NCI-H1417 (cell line): ENCODE measurements around the gene G2E3.
"Not testable (repeated sequence)": the region's sequence is repeated elsewhere in the genome, so short reads cannot be mapped to it uniquely, and the experiment has no call there.

Experiments
- DNase-seq, 3 experiments: peaks; one replicate each; lab custom pipeline; 2025; lab: John Stamatoyannopoulos, UW

The G2E3 gene, protein sequence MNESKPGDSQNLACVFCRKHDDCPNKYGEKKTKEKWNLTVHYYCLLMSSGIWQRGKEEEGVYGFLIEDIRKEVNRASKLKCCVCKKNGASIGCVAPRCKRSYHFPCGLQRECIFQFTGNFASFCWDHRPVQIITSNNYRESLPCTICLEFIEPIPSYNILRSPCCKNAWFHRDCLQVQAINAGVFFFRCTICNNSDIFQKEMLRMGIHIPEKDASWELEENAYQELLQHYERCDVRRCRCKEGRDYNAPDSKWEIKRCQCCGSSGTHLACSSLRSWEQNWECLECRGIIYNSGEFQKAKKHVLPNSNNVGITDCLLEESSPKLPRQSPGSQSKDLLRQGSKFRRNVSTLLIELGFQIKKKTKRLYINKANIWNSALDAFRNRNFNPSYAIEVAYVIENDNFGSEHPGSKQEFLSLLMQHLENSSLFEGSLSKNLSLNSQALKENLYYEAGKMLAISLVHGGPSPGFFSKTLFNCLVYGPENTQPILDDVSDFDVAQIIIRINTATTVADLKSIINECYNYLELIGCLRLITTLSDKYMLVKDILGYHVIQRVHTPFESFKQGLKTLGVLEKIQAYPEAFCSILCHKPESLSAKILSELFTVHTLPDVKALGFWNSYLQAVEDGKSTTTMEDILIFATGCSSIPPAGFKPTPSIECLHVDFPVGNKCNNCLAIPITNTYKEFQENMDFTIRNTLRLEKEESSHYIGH

DNA sequence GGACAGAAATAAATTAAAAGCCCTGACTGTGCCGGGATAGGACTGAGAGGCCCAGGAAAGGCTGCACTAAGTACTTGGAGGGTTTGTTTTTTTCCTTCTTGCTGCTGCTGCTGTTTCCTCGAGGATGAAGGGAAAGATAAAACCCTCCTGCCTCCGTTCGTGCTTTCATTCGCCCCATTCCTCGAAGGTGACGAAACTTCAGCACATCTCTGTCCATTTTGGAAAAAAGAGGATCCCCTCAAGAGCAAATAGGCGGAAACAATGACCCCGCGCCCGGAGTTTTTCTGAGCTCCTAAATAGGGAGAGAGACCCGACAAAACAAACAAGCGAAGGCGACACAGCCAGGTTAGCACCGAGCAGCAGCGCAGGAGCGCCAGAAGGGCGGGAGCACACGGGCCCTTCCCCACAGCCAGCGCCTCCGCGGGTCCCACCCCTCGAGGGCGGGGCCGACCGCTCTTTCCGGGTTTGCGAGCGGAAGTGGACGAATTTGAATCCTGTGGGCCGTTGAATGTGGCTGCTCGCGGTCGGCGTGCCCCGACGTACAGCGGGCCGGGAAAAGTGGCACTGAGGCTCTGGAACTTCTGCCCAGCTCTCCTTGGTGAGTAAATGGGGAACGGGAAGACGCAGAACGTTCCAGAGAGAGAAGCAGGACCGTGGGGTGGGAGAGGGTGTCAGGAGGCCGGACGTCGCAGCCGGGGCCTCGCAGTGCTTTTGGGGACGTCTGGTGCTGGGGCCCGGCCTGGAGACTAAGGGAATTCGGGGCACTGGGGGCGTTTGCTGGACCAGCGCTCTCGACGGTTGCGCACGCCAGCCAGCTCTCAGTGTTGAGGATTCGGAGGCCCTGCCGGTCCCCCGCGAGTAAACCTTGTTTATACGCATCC is at the start of gene G2E3:
TSS of gene G2E3 (plus strand) at position 484 of the 881 bp plus-strand sequence. CDS start 21,922 bp downstream, outside the sequence.
- peak; percentile 95 to 96 (median 95) for DNase-seq

DNA sequence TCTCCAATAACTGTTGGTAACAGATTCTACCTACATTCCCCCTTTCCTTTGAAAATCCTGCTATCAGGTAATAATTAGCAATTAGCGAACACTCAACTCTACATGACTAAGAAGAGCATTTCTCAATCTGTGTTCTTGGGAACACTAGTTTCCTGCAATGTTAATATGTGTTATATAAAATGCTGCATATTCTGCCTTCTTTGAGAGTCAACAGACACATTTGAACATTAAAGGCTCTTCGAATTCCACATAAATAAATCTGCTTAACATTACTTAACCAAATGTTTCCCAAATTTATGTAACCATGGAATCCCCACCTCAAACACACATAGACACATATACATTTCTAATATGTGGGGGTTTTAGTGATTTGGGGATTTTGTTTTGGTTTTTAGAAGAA is 41.2 kb upstream of the G2E3 start:
- no peak for DNase-seq

DNA sequence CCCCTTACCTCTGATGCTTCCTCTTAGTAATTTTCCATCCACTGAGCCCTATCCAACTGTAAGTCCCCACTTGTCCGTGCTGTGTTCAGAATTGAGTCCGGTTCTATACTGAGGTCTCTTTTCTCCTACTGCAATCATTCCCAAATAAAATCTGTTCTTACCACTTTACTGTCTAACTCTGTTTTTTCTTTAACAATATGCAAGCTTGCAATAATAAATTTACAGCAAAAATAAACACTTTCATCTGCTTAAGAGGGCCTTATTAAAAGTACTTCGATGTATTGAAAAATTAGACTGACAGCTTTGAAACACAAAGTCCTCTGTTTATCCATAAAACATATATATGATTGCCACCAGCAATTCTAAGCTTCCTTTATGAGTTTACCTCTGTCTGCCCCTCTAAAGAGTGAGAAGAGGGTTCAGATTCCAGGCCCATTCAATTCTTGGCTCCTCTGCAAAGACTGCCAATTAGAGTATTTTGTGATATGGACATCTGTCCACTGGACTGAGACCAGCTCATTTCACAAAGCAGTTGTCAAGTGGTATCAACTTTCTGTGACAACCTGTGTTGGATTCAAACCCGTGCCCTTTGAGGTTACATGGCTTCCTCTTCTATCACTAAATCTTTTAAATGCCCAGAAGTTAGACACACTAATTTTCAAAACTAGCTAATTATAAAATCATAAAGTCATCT is 39.9 kb upstream of the G2E3 start:
- DNase-seq: peak in 1 of 3 experiments; percentile 55

DNA sequence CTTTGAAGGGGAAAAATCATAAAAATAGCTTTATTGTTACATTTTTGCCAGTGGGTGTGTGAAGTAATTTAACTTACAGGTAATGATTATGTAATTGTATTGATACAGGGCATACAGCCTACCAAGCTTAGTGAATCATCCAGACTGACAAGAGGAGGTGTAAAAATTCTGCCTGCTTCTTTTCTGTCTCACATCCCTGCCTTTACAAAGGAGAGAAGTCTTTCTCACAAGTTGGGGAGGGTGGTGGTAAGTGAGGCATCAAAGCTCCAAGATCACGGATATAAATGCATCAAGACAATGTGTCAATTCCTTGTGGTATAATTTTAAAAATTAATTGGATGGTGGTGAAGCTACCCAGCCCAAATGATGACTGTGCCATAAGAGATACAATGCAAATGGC is 39.0 kb upstream of the G2E3 start:
- peak in 1 of 3 experiments; percentile 40 for DNase-seq

DNA sequence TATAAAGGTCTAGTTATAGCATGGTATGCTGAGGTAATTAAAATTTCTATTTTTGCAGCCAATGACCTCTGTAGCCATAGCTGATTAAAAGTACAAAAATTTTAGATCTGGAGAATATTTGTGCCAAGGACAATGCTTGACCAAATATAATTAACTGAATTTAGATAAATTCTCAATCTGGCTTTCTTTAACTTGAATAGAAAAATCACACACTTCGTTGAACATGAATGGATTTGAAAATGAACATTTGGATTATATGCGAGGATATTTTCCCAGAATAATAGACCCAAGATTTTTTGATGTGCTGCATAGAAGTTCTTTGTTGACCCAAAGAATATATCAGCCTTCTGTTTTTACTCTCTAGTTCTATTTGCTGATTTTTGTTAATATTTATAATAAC is 38.4 kb upstream of the G2E3 start:
- DNase-seq: peak in 1 of 3 experiments; percentile 65

DNA sequence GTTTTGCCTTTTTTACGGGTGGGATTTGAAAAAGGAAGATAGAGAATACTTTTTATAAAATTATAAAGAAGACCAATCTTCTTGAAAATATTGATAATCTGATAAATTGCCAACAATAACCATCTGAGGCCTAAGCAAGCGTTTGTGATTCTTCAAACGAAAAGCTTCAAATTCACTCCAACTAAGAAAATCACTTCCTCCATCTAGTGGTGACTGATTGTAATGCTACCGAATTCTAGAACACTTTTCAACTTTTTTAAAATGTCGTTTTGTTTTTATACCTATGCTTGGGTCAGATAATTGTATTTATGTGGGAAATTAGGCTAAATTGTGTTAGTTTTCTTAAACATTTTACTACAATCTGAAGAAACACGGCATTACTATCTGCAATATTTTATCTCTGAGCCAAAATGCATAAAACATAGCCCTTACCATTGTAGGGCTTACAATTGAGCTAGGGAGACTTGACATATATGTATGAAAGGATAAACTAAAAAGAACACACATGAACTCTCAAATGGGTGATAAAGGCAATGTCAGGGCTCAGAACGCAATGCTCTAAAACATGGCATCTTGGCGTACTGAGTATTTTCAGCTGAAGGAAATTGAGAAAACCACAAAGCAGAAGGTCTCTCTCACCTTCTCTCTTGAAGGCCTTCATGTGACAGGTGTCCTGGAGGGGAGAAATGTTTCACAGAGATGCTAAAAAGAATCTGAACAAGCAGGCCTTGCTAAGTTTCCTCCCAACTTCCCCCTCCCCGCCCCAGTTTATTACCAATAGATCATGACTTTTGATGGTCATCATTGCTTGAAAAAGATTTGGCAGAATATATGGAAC is 36.8 kb upstream of the G2E3 start:
- peak; percentile 28 to 89 (median 75) for DNase-seq

DNA sequence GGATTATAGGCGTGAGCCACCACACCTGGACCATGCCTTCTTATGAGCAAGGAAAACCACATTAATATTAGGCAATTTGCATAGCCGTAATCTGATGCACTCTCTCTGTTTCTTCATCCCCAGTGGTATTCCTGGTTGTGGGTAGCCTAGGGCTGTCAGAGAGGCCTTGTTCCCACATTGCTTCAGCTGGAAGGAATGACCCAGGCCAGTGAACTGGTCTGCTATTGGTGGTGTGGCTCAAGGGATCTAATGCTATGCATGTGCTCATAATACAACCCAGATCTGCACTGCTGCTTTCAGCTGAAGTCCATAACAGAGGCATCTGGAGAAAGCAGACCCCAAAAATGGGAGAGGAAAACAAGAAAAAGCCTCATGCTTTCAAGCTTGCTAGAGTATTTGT is 33.1 kb upstream of the G2E3 start:
- DNase-seq: no peak

DNA sequence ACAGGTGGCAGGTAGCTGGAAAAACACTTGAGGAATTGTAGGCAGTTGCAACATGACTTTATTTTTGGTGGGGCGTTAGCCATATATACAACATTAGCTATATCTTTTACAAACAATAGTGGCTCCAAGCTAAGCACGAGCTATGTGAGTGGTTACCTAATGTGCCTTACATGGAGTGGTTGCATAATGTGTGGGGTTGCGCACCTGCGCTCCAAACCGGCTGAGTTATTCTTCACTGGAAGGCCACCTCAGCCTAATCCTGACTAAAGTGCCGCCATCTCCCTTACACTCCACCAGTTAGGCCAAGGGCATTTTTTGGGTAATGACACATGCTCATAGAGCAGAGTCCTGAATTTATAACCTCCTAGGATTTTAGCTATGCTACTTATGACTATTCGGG is 31.8 kb upstream of the G2E3 start:
- peak in 1 of 3 experiments; percentile 16 for DNase-seq

DNA sequence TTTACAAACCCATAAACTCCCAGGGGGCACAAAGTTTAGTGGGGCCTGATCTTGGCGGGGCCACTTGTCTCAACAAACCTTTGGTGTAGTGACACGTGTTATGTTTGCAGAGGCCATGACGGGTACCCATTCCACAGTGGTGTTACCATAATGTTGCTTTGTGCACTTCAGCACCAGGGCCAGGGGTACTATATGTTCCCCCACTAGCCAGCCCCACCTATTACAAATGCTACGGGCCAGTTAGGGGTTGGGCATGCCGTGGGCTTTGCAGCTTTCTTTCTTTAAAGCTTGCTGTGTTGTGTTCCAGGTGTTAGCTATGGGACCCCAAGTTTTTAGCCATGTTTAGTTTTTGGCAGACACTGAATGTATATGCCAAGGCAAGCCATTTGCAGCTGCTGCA is 30.8 kb upstream of the G2E3 start:
- DNase-seq: no peak

DNA sequence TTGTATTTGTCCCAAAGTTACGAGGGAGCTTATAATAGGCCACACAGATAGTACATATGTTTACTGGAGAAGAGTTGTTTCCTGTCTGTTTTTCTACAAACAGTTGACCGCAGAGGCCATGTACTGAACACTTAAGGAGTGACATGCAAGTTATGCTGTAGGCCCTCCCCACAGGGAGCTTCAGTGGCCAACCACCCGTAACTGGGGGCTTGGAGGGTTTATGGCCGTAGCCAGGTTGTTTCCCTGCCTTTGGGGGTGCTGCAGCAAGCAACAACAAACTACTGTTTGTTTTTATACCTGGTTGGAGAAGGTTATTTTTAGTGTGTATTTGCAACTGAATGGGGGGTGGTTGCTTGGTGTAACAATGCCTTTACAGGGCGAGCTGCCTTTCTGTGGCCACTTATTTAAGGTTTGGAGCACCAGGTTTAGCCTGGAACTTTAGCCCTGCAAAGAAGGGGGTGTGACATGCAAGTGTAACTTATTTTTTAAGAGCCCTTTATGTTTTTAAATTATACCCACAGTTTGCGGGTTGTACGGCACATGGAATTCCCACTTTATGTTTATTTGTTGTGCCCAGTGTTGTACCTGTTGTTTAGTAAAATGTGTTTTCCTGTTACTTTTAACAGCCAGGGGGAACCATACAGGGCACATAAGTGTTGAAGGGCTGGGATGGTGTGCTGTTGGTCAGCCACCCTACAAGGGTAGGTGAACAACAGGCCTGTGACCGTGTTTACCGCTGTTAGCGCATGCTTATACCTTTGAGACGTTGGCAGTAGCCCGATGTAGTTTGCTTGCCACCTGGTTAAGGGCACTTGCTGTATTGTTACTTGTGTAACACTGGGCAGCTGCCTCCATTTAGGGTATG is 29.9 kb upstream of the G2E3 start:
- DNase-seq: no peak

DNA sequence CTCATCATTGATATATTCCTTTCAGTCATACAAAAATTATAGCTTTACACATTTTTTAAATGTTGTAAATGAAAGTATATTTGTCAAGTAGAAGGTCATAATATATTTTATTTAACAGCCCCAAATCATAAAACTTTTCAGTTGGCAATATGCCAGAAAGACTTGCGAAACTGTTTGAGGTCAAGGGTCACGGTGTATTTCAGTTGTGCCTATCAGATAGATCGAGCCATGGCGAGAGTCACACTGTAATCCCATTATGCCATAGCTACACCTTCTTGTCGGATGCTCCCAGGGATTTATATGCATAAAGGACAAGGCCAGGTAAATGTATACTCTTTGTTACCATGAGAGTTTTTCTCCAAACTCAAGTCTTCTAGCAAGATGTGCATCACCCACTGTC is 26.7 kb upstream of the G2E3 start:
- no peak for DNase-seq

DNA sequence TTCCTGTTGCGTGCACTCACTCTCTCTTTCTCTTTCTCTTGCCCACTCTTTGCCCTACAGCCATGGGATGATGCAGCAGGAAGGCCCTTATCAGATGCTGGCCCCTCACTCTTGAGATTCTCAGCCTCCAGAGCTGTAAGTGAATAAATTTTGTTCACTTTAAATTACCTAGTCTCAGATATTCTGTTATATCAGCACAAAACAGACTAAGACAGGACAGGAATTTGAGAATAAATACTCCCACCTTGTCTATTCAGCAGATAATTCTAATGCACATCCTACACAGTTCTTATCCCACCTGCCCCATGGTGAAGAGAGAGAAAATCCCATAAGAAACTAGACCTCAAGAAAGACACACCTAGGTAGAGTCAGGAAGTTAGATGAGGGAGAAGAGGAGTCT is 25.8 kb upstream of the G2E3 start:
- DNase-seq: no peak

DNA sequence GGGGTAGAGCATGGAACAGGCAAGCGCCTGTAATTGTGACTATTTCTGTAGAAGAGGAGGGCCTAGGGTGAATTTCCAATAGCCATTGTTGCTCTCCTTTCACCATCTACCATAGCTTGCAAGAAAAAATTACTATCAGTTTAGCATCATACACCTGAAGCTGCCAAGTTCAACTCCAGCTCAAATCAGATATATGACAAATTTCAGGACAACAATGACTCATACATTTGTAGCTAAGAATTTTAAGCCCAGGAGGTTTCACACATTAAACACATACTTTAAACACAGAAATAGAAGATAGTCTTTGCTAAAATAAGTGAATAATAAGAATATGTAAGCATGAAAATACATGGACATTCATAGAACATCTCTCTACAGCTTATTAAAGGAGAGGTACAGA is 17.6 kb upstream of the G2E3 start:
- no peak for DNase-seq

DNA sequence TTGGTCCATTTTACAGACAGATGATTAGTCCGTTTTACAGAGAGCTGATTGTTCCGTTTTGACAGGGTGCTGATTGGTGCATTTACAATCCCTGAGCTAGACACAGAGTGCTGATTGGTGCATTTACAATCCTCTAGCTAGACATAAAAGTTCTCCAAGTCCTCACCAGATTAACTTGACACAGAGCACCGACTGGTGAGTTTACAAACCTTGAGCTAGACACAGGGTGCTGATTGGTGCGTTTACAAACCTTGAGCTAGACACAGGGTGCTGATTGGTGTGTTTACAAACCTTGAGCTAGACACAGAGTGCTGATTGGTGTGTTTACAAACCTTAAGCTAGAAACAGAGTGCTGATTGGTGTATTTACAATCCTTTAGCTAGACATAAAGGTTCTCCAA is 12.2 kb upstream of the G2E3 start:
- DNase-seq: not testable (repeated sequence)

DNA sequence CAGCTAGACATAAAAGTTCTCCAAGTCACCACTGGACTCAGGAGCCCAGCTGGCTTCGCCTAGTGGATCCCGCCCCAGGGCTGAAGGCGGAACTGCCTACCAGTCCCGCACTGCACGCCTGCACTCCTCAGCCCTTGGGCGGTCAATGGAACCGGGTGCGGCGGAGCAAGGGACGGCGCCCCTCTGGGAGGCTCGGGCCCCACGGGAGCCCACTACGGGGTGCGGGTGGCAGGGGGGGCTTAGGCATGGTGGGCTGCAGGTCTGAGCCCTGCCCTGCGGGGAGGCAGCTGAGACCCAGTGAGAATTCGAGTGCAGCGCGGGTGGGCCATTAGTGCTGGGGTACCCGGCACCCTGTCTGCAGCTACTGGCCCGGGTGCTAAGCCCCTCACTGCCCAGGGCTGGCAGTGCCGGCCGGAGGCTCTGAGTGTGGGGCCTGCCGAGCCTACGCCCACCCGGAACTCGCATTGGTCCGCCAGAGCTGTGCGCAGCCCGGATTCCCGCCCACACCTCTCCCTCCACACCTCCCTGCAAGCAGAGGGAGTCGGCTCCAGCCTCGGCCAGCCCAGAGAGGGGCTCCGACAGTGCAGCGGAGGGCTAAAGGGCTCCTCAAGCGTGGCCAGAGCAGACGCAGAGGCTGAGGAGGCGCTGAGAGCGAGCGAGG is 11.4 kb upstream of the G2E3 start:
- no peak for DNase-seq

DNA sequence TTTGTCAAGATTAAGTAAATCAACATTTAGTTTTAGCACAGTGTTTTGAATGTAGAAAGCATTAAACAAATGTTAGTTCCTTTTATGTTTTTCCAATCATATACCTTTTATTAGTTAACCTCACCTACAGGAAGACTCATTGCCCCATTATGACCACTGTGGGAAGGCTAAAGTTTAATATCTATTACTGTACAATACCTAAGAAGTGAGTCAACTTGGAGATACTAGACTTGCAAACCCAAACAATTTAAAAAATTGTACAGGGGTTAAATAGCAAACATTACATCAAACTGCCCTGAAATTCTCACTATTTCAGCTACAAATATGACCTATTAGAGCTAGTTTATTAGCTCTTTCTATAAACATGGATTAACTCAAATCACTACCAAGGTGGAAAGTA is 8.6 kb upstream of the G2E3 start:
- DNase-seq: no peak

DNA sequence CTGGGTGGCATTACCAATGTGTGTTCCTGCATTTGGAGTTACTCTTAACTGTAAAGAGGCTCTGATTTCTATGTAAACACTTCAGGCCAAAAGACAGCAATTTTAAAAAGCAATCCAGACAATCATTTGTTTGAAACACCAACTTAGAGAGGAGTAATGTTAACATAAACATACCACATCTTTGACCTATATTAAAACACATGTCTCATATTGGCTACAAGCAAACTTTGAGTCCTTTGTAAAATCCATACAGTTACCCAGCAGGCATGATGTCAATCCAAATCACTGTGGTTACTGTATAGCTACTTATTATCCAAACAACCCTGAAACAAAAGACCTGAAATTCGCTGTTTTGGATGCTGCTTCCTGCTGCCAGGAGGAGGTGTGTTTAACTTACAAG is 7.5 kb upstream of the G2E3 start:
- peak; percentile 72 to 98 (median 74) for DNase-seq

DNA sequence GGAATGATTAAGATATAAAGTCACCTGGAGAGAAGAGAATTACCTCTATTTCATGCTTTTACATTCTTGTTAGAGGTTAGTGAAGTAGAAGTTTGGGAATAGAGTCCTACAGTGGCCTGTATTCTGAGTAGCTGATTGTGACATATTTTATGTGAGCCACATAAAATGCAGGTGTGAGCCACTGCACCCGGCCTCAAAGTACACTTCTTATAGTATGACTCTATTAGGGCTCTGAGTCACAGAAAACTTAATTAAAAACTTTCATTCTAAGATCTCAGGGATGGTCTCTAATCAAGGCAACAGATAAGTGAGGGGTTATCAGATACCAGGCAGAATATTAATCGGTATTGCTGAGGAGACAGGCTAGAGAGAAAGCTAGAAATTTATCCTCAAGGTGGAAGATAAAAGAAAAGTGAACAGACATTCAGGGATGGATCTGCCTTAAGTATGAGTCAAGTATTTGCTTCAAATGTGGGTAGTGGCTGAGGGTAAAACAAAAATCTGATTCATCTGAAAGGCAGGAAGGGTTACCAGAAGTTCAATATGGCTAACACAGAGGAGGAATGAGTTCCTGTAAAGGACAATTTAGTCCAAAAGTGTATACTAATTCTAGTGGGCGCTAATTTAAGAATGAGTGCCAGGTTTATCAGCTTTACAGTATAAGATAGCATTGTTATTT is 5.5 kb upstream of the G2E3 start:
- DNase-seq: no peak

DNA sequence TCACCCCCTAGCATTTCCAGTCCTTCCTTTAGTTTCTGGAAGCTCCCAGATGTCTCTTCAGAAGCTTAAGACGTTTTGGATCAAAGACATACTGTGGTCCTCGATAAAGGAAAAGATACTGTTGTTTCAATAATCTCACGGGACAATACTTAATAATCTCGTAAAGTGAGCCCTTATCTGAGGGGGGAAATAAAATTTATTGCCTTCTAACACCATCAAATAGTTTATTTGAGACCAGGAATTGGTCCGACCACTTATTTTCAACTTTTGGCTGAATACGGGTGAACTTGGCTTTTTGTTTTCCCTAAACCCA is 640 bp upstream of the G2E3 start:
- DNase-seq: no peak
